Omental fat pad (tissue), 4 donors: ENCODE measurements around the gene BAD. TPM values are rescaled to one million over a fixed set of nuclear protein-coding genes. Genes with fewer than 3 reads are reported as not detected.

Source experiments
- ATAC-seq: fragments of 150-250 bp; one replicate; pipeline ENCODE4 v1.9.1; 2016; ENCODE audit warnings: mild to moderate bottlenecking, moderate library complexity; ENCODE audit not compliant: low FRiP score
- DNase-seq: peaks from one replicate; pipeline ENCODE4 v3.0.0-alpha.2; 2019; ENCODE audit warnings: low spot score
- CTCF ChIP-seq, 3 donors: fragments of 450-650 bp; IDR thresholded peaks; one replicate each; pipeline ENCODE4 v1.5.1; 2016 to 2017; ENCODE audit warnings: antibody characterized with exemption in 3 of 3, mild to moderate bottlenecking in 3 of 3, moderate library complexity in 2 of 3
- total RNA-seq, 4 donors: library from RNA; depleted of rRNA; stranded (reverse); fragments of >200 nt; gene quantifications; one replicate each; pipeline ENCODE4 v1.1.0, GENCODE V29; 2016

Gene BAD
- total RNA-seq, 4 donors from 2014 or later: 47.9 to 89.7 (median 78.8) TPM

- no peak for DNase-seq
- TF ChIP-seq CTCF (IDR thresholded peaks at IDR 0.05): no peak
- ATAC-seq: peak; percentile 11
Measured at GRCh38 chr11:64298966-64299846, 14.7 kb upstream of the BAD start.

- TF ChIP-seq CTCF (IDR thresholded peaks at IDR 0.05): no peak
- ATAC-seq (no peak), DNase-seq (no peak)
Measured at GRCh38 chr11:64297699-64298358, 13.4 kb upstream of the BAD start.

- DNase-seq: no peak
- ATAC-seq: no peak
- TF ChIP-seq CTCF (IDR thresholded peaks at IDR 0.05): no peak
Measured at GRCh38 chr11:64296830-64297698, 12.6 kb upstream of the BAD start.

GRCh38 chr11:64296236-64296635 is 11.8 kb upstream of the BAD start:
- TF ChIP-seq CTCF (IDR thresholded peaks at IDR 0.05): no peak
- ATAC-seq: no peak
- no peak for DNase-seq

- no peak for ATAC-seq
- no peak for DNase-seq
- no peak for TF ChIP-seq CTCF (IDR thresholded peaks at IDR 0.05)
Measured at GRCh38 chr11:64295760-64296159, 11.3 kb upstream of the BAD start.

- ATAC-seq (no peak), DNase-seq (no peak)
- TF ChIP-seq CTCF (IDR thresholded peaks at IDR 0.05): no peak
Measured at GRCh38 chr11:64294774-64295173, 10.3 kb upstream of the BAD start.
